GM18867 (cell line): Measurements from ENCODE around the gene ZC3H7B.
A peak's percentile ranks its signal among the peaks of the same experiment; 100 is the strongest.
"Not testable (repeated sequence)": the region's sequence is repeated elsewhere in the genome, so short reads cannot be mapped to it uniquely, and the experiment has no call there.

Experiments
- ATAC-seq: cut with Tn5 transposase; IDR thresholded peaks from one replicate; pipeline ENCODE4 v1.9.1; 2021; ENCODE audit warnings: mild to moderate bottlenecking, moderate library complexity; ENCODE audit not compliant: unreplicated experiment

The ZC3H7B gene, protein sequence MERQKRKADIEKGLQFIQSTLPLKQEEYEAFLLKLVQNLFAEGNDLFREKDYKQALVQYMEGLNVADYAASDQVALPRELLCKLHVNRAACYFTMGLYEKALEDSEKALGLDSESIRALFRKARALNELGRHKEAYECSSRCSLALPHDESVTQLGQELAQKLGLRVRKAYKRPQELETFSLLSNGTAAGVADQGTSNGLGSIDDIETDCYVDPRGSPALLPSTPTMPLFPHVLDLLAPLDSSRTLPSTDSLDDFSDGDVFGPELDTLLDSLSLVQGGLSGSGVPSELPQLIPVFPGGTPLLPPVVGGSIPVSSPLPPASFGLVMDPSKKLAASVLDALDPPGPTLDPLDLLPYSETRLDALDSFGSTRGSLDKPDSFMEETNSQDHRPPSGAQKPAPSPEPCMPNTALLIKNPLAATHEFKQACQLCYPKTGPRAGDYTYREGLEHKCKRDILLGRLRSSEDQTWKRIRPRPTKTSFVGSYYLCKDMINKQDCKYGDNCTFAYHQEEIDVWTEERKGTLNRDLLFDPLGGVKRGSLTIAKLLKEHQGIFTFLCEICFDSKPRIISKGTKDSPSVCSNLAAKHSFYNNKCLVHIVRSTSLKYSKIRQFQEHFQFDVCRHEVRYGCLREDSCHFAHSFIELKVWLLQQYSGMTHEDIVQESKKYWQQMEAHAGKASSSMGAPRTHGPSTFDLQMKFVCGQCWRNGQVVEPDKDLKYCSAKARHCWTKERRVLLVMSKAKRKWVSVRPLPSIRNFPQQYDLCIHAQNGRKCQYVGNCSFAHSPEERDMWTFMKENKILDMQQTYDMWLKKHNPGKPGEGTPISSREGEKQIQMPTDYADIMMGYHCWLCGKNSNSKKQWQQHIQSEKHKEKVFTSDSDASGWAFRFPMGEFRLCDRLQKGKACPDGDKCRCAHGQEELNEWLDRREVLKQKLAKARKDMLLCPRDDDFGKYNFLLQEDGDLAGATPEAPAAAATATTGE

DNA sequence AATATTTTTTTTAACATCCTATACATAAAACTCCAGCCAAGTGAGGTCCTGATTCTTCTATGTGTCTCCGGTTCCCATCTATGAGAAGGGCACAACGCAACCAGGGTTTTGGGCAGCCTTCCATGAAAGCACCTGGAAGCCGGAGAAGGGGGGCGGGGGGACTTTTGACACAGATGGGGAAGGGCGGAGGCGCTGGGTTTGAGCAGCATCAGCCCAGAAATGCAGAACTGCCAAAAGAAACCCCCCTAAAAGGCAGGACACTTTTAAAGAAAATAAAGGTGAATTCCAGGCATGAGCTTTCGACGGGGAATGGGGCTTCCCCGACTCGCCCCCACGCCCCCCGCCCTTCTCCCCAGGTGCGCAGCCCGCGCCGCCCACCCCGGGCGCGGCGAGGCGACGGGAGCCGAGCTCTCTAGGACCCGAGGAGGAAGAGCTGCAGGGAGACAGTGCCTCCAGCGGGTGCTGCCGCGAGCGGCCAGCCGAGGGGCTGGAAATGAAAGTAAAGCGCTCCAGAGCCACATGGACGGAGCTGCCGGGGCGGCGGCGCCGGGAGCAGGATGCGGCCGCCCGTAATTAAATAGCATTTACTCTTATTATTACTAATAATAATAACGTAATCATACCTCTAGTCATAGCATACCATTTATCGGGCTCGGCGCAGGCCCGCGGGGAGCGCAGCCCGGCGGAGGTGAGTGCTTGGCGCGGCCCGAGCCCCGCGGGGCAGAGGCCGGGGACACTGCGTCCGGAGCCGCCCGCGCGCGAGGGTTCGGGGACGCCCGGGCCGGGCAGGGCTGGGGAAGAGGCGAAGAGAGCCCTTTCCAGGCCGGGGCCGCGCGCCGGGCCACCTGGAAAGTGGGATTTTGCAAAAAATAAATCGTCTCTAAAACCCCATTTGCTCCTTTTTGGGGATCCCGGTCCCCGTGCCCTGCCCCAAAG, at the start of gene ZC3H7B:
TSS of gene ZC3H7B (plus strand) at position 441 of the 936 bp plus-strand sequence. CDS start 19,136 bp downstream, outside the sequence.
- peak; percentile 90 for ATAC-seq

DNA sequence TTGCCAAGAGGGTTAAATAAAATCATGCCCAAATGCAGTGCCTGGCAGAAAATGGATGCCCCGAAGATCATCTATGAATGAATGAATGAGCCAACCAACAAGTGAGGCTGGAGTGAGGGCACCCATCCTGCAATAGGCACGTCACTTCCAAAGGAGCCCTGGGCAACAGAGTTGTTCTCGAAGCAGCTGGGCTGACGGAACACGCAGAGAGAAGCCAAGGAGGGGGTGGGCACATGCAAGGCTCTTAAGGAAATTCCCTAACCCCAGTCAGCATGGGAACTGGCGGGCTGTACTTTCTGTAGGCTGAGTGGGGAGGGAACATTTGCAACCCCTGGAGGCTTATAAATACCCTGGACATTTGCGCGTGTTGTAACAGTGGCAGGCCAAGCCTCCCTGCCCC, 49.0 kb upstream of the ZC3H7B start:
- no peak for ATAC-seq

DNA sequence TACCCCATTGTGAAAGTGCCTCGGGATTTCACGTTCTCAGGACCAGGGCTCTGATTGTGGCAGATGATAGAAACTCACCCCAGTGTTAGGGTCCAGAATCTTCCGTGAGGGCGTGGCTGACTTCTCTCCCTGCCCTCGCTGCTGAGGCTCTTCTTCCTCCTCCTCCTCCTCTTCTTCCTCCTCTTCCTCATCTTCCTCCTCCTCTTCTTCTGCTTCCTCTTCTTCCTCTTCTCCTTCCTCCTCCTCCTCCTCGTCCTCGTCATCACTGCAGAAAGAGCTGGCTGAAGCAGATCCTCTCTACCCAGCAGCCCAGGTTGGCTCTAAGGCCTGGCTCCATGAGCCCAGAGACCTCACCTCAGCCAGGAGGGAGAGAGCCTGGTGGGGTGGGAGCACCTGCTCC, 47.1 kb upstream of the ZC3H7B start:
- ATAC-seq = no peak

DNA sequence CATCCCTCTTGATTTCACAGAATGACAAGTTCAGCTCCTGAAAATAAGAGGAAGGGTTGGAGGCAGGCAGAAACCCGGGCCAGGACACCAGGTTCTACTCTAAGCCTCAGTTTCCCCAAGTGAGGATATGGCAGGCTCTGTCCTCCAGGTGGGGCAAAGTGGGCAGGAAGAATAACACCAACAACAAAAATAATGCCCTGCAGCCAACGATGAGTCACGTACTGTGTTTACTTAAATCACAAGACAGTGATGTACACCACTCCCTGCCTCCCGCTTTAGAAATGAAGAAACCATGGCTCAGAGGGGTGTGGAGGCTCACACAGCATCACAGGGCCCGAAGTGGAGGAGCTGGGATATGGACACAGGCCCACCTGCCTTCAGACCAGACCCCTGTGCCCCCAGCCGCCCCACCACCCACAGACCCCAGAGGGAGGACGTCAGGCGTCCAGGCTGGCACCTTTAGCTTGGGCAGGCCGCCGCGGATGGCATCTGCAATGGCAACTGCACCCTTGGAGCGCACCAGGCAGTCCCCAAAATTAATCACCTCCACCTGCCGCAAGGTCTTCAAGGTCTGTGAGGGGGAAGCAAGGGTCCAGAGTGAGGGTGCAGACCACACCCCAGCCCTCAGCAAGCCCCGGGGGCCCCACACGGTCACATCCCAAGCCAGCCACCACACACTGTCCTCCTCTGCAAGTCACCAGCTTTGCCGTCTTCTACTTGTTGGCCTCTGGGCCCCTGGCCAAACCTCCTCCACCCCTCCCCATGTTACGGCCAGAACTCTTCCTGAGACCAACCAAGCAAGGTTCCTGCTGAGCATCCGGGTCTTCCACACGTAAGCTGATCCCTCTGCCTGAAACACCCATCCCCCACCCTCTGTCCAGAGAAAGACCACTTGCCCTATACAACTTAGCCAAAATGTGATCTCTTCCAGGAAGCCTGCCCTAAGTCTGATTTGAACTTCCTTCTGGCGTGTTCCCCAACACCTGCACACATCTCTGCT, 44.8 kb upstream of the ZC3H7B start:
- no peak for ATAC-seq

DNA sequence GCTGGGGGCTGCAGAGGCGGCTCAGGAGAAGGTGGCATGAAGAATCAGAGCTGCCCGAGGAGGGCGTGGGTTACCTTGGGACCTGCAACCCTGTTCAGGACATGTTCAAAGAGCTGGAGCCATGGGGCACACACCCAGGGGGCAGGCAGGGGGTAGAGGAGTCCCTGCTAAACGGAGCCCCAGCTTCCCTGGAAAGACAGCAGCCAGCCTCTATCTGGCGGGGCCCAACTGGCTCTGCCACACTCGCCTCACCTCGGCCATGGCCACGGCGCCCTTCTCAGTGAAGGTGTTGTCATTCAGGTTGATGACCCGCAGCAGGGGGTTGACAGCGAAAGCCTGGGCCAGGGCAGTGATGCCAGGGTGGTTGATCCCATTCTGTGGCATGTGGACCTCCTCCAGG, 43.6 kb upstream of the ZC3H7B start:
- ATAC-seq = no peak

DNA sequence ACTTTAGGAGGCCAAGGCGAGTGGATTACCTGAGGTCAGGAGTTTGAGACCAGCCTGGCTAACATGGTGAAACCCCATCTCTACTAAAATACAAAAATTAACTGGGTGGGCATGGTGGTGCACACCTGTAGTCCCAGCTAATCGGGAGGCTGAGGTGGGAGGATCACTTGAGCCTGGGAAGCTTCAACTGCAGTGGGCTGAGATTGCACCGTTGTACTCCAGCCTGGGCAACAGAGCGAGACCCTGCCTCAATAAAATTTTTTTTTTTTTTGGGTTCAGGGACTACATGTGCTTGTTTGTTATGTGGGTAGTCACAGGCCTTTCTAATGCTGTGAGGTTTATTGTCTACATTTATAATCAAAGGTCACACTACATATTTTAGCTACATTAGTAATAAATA, 41.6 kb upstream of the ZC3H7B start:
- ATAC-seq = not testable (repeated sequence)

DNA sequence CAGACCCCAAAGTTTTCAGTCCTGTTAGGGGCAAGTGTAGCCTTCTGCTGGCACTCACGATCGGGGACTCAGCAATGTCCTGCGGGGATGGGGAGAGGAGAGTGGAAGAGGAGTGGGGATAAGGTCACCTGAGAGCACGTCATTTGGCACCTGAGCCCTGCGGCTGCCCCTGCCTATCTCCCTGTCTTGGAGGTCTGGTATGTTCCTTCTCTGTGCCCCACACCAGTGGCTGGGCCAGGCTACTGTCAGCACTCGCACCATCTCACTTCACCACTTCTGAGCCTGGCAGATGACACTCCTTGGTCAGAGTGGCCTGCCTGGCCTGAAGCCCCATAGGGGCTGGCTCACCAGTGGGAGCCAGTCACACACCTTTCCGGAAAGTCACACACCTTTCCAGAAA, 40.5 kb upstream of the ZC3H7B start:
- no peak for ATAC-seq

DNA sequence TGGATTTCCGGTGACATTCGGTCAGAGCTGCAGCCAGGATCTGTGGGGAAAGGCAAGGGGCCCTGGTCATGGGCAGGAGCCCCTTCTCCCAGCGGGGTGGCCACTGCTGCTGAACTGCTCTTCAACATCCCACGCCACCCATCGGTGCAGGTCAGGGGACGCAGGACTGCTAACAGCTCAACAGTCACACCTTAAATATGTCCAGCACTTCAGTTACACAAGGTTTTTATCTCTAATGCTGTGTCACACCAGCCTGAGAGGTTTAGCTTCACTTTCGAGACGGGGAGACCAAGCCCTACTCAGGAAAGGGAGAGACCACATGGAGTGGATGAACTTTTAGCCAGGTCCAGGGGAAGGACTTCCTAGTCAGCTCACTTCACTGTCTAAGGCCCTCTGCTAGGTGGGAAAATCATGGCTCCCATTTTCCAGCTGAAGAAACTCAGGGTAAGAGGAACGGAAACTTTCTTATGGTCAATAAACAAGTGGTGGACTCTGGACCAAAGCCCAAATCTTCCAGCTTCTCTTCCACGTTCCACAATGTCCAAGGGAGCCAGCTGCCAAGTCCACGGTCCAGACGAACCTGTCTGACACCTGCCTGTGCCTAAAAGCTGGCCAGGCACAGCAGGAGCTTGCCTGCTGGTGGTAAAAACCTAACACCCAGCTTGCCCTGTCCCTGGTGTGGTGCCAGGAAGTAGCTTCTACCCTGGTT, 39.6 kb upstream of the ZC3H7B start:
- ATAC-seq = no peak

DNA sequence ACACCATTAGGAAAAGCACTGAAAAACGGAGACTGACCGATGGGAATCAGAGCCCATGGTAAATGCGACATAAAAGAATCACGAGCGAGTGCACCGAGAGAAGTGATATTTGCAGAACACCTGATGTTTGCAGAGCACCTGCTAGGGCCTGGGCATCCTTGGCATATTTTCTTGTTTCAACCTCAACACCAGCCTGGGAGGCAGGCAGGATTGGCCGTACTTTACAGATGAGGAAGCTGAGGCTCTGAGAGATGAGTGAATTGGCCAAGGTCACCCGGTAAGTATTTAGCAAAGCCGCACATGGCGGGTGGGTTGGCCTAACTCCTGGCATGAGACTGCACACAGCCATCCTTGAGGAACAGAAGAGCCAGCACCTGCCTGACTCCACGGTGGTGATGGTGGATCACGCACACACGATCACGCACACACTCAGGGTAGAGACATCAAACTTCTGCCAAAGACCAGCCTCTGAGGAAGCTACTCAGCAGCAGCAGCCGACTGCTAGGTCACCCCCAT, 39.0 kb upstream of the ZC3H7B start:
- no peak for ATAC-seq

DNA sequence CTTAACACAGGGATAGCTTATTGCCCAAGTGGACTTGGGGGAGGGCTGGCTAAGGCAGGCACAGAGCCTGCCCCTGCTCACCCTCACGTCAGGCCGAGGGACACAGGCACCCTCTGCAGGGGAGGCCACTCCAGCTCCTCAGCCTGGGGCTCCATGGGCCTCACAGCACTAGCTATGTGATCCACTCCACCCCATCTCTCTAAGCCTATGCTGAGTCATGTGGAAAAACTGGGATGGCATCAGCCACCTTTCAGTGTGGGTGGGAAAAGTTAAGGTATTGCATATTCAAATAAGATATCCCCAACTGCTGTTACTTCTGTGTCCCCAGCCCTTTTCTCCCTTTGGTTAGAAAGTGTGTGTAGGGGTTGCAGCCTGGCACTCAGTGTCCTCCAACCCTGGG, 37.6 kb upstream of the ZC3H7B start:
- ATAC-seq = no peak

DNA sequence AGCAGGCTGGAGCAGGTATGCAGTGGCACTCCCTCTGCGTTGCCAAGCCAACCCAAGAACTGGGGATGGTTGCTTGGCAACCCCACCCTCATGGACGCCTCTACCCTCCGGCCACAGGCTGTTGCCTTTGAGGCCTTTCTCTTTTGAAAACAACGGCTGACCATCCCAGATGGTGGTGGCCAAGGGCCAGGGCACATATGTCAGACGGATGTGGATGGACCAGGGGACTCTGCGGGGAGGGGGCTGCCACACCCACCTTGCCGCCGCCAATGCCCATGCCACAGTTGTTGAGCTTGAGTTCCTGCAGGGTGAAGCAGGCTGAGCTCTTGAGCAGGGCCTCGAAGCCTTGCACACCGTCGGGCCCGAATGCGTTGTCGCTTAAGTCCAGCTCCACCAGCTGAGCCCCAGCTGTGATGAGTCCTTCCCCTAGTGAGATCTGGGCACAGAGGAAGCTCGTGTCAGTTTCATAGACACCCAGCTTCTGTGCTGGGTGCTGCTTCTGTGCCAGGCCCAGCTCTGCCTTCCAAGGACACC, 36.9 kb upstream of the ZC3H7B start:
- no peak for ATAC-seq

DNA sequence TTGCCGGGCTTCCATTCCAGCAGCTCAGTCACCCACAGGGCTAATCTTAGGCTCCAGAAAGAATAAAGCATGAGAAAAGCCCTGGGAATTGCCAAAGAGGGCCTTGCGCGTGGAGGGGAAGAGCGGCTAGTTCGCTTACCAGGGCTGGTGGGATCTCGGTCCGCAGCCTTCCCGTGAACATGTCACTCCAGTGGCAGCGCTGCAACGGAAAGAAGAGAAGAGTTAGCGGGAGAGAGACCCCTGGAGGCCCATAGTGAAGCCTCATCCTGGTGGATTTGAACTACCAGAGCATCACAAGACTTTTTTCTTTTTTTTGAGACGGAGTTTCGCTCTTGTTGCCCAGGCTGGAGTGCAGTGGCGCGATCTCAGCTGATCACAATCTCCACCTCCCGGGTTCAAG, 33.4 kb upstream of the ZC3H7B start:
- ATAC-seq = no peak

DNA sequence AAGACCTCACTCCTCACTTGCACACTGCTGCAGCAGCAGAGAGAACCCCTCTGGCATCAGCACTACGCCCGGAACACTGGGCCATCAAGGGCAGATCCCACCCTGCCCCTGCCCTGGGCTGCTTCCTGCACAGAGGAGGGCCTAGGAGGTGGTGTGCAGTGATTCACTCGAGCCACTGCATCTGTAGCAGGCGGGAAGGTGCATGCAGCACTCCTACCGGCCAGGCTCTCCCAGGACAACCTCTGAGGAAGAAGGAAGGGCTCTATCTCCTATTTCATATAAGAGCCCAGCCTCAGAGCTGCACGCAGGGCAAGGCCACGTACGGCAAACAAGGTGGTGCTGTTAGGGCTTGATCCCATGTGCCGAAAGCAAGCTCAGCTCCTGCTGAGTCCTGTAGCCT, 29.5 kb upstream of the ZC3H7B start:
- no peak for ATAC-seq

DNA sequence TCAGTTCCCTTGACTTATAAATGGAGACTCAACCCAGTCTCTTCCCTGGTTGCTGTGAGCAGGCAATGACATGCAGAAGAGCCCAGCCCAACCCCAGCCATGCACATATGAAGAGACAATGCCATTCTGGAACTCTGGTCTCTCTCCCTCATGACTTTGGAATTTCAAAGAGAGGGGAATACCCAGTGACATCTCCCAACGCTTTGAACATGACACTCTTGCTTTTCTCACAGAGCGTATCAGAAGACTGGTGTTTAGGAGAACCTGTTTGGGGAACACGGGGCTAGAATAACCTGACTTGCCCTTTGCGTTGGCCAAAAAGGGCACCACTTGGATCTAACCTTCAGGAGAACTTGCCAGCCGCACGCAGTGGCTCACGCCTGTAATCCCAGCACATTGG, 28.2 kb upstream of the ZC3H7B start:
- no peak for ATAC-seq

DNA sequence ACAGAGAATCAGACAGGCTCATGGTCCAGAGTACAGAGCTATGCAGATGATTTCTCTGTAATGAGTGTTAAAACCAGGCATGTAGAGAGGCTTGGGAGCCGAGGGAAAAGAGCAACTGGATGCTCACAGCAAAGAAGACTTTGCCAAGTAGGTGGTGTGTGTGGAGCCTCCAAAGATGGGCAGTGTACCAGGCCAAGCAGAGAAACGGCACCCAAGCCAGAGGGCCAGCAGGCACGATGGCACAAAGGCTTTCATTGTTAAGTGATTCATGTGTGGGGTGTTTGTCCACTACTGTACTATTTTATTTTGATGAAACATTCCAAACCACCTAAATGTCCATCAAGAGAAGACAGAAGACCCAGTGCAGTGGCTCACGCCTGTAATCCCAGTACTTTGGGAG, 26.5 kb upstream of the ZC3H7B start:
- no peak for ATAC-seq

DNA sequence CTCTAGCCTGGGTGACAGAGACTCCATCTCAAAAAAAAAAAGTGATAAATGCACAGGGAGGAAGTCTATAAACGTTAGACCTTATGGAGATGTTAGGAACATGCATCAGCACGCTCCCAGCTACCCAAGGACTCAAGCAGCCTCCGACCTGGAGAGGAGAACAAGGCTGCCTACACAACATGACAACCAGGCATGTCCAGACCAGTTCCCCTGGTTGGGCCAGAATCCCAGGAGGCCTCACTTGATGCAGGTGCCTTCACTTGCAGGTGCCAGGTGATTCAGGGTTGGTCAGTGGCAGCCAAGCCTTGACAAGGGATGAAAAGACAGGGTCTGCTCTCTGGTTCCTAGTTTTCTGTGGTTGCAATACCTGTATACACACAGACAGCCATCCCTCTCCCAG, 21.3 kb upstream of the ZC3H7B start:
- ATAC-seq = no peak

DNA sequence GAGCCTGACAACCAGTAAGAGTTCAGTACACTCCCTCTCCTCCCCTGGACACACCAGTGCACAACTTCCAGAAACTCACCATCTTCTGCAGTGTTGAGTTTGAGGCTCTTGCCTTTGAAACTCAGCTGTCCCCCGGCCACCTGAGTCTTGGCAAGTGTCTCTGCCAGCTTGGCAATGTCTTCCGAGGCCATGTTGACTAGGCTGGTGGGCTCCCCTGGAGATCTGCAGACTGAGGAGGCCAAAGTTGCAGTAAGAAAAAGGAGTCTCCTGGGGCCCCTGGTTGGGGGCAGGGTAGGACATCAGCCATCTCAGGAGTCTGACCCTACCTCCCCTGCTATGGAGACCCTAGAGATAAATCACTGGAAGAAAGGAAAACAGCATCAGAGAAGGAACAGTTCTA, 20.5 kb upstream of the ZC3H7B start:
- no peak for ATAC-seq

DNA sequence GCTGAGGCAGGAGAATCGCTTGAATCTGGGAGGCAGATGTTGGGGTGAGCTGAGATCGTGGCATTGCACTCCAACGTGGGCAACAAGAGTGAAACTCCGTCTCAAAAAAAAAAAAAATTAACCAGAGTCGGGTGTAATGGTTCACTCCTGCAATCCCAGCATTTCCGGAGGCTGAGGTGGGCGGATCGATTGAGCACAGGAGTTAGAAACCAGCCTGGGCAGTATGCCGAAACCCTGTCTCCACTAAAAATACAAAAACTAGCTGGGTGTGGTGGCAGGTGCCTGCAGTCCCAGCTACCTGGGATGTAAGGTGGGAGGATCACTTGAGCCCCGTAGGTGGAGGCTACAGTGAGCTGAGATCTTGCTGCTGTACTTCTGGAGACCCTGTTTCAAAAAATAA, 16.9 kb upstream of the ZC3H7B start:
- ATAC-seq = no peak

DNA sequence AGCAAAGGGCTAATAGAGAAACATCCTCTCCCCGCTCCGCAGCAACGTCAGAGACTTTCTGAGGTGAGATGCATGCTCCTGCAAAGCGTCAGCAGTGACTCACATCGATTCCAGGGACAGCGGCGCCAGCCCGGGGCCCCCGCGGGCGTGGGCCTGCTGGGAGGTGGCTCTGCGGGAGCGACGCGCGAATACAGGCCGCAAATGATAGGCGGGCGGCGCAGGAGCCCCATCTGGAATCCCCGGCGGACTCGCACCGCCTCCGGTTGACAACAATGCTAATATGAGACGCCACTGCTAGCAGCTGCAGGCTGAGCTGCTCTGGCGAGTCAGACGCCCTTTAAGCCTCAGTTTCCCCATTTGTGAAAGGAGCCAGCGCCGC, 15.9 kb upstream of the ZC3H7B start:
- ATAC-seq = peak; percentile 9
